RPMI8226 (cell line): Measurements from ENCODE around the gene AKAP6.

ENCODE experiments used
- DNase-seq: peaks from one replicate; pipeline ENCODE4 v3.0.0-alpha.2; 2015

The AKAP6 gene, protein sequence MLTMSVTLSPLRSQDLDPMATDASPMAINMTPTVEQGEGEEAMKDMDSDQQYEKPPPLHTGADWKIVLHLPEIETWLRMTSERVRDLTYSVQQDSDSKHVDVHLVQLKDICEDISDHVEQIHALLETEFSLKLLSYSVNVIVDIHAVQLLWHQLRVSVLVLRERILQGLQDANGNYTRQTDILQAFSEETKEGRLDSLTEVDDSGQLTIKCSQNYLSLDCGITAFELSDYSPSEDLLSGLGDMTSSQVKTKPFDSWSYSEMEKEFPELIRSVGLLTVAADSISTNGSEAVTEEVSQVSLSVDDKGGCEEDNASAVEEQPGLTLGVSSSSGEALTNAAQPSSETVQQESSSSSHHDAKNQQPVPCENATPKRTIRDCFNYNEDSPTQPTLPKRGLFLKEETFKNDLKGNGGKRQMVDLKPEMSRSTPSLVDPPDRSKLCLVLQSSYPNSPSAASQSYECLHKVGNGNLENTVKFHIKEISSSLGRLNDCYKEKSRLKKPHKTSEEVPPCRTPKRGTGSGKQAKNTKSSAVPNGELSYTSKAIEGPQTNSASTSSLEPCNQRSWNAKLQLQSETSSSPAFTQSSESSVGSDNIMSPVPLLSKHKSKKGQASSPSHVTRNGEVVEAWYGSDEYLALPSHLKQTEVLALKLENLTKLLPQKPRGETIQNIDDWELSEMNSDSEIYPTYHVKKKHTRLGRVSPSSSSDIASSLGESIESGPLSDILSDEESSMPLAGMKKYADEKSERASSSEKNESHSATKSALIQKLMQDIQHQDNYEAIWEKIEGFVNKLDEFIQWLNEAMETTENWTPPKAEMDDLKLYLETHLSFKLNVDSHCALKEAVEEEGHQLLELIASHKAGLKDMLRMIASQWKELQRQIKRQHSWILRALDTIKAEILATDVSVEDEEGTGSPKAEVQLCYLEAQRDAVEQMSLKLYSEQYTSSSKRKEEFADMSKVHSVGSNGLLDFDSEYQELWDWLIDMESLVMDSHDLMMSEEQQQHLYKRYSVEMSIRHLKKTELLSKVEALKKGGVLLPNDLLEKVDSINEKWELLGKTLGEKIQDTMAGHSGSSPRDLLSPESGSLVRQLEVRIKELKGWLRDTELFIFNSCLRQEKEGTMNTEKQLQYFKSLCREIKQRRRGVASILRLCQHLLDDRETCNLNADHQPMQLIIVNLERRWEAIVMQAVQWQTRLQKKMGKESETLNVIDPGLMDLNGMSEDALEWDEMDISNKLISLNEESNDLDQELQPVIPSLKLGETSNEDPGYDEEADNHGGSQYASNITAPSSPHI (N-terminal part only)

DNA sequence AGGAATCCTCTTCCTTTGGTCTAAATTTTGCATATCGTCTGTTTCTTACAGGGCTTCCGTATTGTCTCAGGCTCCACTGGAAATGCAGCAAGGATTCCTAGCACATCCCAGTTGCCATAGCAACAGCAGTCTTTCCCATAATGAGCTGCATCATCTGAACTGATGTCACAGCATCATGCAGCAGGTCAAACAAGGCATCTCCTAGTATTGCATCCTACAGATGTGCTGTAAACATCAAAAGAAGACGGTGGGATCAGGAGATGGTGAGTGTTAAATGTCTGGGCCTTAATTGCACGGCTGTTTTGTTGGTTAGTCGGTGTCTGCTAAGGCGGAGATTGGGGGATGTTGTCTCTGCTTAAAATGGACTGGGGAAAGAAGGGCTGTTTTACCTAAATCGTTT is at the start of gene AKAP6:
AKAP6 (plus strand) TSS at position 153 of the 400 bp plus-strand sequence. CDS start 104,196 bp downstream, outside the sequence.
- no peak for DNase-seq

DNA sequence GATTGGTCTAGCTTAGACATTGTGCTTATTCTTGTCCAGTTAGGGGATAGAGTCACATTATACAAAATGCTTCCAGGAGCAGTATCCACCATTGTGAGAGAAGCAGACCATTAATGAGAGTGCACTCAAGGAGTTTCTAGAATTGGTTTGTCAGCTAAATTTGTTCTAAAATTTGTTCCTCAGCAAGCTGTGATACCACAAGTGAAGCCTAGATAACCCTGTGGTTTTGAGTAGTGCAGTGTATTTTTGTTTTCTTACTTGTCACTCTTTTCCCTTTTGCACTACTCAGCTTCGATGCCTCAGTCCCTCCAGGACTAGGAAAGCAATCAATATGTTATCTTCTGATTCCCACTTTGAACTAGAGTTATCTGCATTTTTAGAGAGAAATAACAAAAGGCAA is 42.5 kb upstream of the AKAP6 start:
- DNase-seq: no peak

DNA sequence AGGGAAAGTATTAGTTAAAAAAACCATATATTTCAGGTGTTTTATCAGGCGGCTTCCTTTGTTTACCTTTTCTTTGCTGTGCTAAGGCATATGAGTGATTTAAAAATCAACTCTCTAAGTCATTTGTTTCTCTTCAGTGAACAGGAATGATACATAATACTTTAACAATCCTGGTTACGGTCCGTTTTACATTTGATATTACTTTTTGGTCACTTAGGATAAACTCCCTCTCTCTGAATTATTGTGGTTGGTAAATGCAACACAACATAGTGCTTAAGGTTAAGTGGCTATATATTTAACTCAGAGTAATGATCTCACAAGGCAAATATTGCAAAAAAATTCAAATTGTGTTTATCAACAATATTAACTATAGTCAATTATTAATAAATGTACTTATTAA is 32.7 kb upstream of the AKAP6 start:
- DNase-seq: no peak

DNA sequence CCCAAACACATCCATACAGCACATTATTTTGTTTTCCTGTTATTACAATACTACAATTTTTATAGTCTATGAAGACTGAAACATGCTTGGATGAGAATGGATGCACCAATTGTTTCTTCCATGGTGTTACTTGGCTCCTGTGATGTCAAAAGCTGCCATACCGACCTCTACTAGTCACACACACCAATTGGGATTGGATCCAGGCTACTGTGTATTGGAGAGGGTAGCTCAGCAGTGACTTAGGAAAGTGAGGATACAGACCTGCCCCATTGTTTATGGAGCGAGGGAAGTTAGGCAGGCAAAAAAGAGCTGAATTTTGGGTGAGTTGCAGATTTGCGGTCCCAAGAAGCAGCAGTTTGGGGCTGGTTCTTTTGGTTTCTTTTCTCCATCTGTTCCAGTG is 30.8 kb upstream of the AKAP6 start:
- DNase-seq: no peak

DNA sequence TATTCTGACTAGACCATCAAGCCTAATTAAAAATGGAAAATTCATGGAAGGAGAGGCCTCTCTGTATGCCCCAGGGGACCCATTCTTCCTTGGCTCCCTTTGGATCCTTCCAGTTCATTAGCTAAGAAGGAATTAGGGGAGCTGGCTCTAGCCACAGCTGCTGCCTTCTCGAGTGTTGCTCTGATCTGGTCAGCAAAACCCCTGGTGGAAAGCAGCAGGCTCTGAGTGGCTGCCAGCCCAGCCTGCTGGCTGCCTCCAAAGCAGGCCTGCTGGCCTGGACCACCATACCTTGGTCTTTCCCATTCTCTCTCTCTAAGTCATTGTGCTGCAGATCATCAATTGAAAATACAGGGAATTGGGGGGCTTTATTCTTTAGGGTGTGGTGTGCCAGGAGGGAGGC is 29.0 kb upstream of the AKAP6 start:
- DNase-seq: no peak

DNA sequence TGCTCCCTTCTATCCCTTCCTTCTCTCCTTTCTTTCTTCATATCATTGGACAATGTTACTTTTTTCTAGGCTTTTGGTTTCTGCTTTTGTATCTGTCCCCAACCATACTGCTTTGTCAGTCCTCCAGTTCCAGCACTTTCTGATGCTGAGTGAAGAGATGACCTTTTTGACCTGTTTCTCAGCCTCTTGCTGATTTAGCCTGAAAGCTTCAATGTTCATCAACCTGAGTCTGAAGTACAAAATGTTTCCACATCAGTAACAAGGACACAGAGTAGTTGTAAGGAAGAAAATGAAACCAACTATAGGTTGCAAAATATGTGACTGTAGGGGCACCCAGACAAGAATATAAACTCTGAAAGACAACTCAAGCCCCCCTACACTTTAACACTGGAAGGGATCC is 25.2 kb upstream of the AKAP6 start:
- DNase-seq: no peak

DNA sequence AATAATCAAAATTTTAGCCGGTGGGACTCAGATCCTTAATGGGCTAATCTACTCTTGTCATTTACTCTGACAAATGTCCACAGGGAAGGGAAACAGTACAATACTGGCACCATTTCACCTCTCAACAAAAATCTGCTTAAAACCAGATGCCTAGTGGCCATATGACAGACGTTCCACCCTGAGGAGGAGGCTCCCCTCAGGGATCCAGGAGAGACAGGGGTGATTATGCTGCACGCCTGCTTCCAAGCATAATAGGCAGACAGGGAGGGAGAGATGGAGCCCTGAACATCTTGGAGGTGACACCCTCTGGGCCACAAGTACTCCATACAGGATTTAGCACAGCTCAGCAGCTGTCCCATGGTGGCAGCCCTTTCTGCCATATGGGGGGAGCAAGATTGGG is 24.8 kb upstream of the AKAP6 start:
- no peak for DNase-seq

DNA sequence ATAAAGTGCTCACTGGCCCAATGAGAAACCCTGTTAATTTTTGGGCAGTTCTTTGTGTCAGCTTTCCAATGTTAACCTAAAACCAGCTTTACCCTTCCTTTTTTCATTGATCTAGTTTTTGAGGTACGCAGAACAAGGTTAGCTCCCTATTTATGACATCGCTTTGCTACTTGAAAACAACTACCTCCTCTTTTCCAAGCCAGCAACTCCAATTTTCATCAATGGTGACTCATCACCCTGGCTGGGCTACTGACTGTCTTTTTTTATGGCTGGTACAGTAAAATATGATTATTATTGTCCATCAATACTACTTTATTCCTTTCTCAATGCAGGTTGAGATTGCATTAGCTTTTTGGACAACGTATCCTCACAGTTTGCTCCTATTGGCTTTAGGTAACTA is 22.5 kb upstream of the AKAP6 start:
- no peak for DNase-seq

DNA sequence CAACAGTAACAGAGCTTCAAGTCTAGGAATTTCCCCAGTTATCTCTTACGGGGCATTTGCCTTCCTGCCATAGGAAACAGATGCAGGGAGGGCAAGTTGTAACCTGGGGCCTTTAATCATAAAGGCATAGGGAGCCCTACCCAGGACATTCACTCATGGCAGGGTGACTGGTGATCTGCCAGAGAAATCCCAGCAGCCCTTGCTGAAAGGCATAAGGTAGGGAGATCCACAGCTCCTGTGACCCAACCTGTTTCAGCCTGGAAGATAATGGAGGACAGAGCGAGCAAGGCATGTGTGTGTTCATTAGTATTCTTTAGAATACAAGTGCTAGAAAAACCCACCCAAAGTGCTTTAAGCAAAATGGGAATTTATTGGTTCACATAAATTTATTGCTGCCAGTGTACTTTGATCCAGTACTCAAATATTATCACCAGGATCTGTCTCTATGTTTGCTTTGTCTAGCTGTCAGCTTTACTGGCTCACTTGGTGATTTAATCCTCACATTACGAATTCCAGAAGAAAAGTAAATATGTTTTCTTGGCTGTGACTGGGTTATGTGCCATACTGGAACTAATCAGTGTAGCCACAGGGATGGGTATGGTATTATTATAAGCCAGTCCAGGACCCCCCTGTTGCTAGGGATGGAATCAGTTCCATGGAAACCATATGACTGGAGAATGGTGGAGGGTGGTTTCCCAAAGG is 21.1 kb upstream of the AKAP6 start:
- no peak for DNase-seq

DNA sequence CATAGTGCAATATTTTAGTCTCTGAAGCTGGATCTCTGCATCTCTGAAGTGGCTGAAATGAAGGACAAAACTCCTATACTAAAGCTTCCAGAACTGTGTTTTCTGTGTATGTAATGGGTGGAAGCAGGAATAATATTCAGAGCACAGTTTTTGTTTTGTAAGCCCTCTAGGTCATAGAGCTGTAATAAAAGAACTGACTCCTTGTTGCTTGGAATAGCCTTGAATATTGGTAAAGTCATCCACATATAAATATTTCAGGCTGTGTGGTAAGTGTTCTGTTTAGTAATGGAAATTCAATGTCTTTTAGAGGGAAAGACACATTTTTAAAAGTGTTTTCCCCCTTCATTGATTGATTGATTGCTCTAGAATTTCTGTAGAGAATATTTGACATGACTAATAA is 18.2 kb upstream of the AKAP6 start:
- DNase-seq: no peak

DNA sequence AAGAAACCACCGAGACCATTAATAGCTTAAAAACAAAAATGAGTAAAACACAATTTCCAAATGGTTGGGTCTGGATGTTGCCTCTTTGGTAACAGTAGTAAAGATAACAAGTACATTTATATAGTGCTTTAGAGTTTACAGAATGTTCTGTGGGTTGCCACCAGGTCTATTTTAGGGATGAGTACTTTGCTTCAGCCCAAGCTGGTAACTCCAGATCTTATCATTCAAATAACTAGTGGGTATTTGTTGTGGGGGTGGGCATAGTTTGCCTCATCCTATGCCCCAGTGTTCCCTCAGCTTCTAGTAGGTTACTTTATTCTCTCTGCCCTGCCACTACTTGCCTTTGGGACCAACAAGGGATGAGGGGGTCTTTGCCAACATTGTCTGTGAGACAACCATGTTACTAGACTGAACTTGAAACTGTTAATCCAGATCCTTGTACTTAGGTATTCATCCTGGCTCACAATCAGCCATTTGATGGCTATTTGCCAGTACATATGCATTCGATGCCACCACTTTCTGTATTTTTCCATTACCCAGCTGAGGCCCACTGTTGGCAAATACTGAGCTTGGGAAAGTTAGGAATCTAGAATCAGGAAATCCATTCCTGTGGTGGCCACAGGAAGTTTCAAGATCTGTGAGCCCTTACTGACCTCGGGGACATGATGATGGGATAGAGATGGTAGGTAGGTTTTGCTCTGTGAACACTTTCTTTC is 17.6 kb upstream of the AKAP6 start:
- no peak for DNase-seq

DNA sequence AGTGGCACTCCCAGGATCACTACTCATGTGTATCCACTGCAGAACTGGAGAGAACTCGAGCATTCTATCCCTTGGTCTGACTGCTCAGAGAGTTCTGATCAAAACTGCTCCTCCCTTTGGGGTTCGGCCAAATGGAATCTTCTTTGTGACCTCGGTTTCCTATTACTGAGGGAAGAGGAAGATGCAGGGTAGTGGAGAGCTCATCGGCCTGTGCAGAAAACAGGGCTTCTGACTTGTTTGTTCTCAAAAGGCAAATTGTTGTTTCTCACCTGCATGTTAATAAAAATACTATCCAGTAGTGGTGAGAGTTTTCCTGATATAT is 17.1 kb upstream of the AKAP6 start:
- DNase-seq: no peak

DNA sequence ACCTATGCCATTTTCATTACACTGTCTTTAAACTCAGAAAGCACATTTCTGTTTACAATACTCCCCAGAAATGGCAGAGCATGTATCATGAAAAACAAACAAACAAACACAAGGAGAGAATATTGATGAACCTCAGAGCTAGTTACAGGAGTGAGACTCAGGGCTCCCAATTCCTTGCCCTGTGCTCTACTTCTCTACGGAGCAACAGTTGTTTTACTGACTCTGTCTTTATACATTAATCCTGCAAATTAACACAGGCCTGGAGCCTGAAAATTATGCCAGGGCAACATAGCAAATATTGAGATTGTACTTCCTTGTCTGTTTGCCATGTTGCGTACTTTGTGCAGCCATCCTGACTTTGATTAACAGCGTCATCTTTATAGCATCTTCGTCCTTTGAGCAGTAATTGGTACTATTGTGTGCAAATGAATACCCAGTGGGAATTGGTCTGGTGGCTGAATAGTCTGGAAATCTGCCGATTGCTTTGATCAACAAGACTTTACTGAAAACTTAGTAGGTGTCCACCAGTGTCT is 15.2 kb upstream of the AKAP6 start:
- no peak for DNase-seq

DNA sequence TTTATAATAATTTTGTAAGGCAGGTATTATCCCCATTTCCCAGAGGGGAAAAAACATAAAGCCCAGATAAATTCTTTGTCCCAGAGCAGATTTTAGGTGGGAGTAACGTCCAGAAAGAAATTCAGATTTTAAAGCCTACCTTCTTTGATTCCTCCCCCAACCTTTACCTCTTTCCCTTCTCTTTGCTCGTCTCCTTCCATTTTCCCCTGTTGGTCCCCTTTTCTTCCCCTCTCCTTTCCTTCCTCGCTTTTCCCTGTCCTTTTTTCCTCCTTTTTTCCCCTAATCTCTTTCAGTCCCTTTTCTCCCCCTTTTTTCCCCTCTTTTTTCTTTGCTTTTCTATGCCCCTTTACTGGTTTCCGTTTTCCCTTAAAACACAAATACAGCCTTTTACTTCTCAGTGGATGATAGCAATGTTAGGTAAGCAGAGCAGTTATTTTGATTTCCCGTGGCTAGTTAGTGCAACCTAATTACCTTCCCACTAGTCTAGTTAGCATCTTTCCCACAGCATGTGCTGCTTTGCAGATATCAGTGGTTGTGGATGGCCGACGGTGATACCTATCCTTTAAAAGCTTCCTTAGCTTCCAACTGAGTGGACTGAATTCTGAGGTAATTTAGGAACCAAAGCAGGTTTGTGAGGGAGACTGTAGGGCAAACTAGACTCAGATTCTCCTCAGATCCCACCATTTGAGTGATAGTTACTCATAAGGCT is 10.9 kb upstream of the AKAP6 start:
- no peak for DNase-seq

DNA sequence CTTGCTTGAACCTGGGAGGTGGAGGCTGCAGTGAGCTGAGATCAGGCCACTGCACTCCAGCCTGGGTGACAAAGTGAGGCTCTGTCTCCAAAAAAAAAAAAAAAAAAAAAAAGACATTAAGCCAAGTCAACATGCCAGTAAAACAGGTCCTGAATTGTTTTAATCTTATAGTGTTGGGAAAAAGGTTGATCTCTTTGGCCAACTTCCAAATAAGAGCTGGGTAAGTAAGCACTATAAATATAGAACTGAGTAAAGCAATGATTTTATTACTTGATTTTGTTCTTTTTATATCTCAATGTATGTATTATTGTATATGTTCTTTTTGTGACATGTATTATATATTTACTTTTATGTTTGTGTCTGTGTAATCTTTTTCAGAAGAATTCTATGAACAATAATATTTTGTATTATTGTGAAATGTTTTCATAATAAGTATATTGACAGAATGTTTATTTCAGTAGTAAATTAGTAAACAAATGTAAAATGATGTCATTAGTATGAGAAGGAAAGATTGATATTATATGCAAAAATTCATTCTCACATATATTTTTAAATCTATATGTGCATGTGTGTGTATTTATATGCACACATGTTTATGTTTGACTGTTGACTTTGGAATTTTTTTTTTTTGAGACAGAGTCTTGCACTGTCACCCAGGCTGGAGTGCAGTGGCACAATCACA is 9.6 kb upstream of the AKAP6 start:
- no peak for DNase-seq

DNA sequence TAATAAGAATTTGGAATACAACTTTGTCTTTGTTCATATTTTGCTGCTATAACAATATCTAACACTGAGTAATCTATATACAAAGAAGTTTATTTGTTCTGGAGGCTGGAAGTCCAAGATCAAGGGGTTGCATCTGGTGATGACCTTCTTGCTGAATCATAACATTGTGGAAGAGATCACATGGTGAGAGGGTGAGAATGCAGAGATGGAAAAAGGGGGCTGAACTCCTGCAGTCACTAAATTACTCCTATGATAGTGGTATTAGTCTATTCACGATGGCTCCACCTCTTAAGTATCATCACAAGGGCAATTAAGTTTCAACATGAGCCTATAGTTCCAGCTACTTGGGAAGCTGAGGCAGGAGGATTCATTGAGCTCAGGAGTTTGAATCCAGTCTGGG is 4.5 kb upstream of the AKAP6 start:
- no peak for DNase-seq

DNA sequence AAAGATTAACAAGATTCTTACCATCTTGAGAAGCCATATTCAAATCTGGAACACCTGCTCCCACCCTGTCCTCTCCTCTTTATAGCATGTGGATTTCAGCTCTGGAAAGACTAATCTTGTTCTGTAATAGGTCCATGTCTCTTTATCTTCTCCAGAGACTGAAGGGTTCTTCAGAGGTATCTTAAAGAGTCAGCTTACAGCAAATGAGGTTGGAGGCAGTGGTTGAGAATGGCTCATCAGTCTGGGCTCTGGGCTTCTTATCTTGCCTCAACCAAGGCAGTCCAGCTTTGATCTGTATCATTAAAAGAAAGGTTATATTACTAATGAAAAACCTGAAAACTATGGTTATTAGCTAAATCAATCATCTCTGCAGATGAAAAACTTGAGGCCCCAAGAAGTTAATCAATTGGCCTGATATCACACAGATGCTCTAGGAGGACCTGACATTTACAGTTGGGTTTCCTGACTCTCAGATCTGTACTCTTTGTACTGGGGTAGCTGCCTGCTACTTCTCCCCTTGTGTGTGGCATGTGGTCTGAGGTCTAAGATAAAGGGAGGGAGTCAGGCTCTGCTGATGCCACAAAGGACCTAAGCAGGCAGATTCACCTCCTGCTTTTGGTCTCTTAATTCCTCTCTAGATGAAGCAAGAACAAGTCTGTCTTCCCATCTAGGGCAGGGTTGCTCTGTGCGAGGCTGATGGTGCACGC is 1.7 kb upstream of the AKAP6 start:
- no peak for DNase-seq

DNA sequence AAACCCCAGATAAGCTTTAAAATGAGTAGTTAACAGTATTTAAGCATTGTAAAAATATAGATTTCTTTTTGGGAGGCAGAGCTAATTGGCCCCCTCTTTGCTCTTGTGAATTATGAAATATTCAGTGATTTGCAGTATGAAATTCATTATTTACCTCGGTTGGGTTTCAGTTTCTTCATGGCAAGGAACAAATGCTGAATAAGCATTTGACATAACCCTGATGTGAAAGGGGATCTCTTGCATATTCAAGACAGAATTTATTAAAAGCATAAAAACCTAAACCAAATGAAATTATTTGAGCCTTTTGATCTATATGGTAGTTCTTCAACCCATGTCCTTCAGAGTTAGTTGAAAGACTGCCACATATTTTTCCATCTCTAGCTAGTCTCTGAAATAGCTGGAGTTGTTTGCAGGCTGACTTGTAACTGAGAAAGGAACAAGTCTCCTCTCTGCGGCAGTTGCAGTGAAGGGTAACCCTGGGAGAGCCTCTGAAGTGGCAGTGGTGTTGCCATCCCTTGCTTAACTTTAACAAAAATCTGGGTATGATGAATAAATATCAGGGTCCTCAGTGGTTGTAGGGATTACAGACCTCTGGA is 690 bp downstream of the AKAP6 start:
- DNase-seq: no peak

DNA sequence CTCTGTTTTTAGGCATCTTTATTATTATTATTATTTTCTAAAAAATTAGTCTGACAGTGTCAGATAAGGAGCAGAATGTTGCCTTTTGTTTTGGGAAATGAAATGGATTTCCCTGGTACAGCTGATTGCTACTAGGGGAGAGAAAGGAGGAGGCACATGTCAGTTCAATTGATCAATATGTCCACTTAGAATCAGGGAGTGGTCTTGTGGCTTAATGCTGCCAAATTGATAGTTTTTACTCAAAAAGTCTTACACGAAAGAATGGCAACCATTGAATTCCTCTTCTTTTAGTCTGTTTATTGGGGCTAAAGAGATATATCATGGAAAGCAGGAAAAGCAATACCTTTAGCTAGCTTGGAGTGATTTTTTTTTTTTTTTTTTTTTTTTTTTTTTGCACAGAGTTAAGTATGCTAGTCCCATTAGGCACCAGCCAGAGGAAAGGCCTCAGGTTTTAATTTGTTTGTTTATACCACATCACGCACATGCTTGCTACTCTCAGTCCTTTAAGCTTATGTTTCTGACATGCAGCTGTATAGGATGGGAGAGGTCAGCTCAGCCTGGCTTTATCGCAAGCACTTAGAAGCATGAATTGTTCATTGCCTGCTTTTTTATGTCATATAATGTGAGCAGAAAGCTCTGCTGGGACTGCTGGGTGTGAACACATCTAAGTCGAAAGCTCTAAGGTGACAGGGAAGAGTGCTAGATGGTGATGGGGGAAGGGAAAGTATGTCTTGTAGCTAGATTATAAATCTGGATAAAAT is 1.4 kb downstream of the AKAP6 start:
- DNase-seq: no peak
